Cardiac fibroblast (primary cell): ENCODE results near the gene FHDC1.
A peak's percentile ranks its signal among the peaks of the same experiment; 100 is the strongest.

Experiments
- DNase-seq, 2 donors: peaks; one replicate each; pipeline versions ENCODE4 v3.0.0 to v3.0.0-alpha.2; 2010; ENCODE audit warnings: low read depth in 2 of 2
- H3K4me3 ChIP-seq, 2 donors: replicated peaks in 1 of 2; 1 replicate in 1 of 2; 2 replicates in 1 of 2; pipeline ENCODE4 v1.5.1; 2011; ENCODE audit warnings: low read depth in 2 of 2, low read length in 2 of 2, mild to moderate bottlenecking in 2 of 2, moderate library complexity in 1 of 2
- TF ChIP-seq, protein P1 (sequence below): IDR thresholded peaks from one replicate; pipeline ENCODE4 v1.5.1; 2011; ENCODE audit warnings: low read depth, mild to moderate bottlenecking, low read length, inconsistent platforms

FHDC1 gene

DNA sequence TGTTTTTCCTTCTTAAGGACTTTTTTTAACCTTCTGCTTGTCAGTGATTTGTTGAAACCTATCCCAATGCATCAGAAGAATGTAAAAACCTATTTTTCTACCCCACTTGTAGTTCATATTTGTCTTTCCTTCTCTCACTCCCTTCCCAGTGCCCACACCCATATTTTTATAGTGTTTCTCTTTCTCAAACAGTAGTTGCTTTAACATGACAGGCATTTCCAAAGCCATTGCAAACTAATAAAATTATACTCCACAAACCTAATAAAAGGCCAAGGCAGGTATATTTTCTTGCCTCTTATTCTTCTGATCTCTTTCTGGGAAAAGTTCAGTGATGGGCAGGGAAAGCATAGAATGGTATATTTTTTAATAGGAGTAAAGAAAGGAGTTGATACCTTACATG lies 35.7 kb upstream of the FHDC1 start:
- TF ChIP-seq, protein P1, sequence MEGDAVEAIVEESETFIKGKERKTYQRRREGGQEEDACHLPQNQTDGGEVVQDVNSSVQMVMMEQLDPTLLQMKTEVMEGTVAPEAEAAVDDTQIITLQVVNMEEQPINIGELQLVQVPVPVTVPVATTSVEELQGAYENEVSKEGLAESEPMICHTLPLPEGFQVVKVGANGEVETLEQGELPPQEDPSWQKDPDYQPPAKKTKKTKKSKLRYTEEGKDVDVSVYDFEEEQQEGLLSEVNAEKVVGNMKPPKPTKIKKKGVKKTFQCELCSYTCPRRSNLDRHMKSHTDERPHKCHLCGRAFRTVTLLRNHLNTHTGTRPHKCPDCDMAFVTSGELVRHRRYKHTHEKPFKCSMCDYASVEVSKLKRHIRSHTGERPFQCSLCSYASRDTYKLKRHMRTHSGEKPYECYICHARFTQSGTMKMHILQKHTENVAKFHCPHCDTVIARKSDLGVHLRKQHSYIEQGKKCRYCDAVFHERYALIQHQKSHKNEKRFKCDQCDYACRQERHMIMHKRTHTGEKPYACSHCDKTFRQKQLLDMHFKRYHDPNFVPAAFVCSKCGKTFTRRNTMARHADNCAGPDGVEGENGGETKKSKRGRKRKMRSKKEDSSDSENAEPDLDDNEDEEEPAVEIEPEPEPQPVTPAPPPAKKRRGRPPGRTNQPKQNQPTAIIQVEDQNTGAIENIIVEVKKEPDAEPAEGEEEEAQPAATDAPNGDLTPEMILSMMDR: no peak
- no peak overlapping the region for H3K4me3 ChIP-seq
- DNase-seq: no peak

DNA sequence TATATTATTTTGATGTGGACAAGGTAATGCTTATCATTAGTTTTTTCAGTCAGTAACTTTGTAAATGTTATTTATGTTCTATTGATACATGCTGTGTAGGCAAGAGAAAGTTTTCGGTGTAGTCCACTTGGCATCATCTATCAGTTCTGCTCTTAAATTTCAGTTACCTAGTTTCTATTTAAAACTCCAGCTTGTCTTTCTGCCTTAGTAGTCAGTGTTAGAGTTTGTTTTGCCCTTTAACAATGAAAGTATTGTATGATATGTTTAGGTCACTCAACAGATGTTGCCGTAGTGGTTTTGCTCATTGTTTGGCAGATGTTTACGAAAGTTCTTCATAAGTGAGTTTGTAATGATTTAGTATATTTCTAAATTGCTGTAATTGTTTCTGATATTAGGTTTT lies 34.9 kb upstream of the FHDC1 start:
- H3K4me3 ChIP-seq: no peak overlapping the region
- TF ChIP-seq, protein P1: no peak
- peak; percentile 2 to 36 for DNase-seq

DNA sequence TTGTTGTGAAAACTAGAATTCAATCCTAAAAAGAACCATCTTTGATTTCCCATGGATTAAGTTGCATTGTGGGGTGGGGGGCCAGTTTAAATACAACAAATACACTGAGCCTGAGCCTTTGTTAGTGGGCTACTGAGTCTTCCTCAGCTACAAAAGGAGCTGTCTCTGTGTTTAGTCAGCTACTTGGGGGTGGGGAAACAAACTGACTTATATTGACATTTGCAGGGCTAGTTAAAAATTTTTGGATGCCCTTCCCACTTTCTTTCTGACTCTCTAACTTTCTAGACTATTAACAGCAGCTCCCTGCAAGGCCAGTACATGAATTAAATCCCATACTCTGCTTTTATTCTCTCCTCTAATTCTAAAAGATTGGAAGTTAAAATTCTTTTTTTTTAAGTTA lies 32.5 kb upstream of the FHDC1 start:
- TF ChIP-seq, protein P1: no peak
- H3K4me3 ChIP-seq: no peak overlapping the region

DNA sequence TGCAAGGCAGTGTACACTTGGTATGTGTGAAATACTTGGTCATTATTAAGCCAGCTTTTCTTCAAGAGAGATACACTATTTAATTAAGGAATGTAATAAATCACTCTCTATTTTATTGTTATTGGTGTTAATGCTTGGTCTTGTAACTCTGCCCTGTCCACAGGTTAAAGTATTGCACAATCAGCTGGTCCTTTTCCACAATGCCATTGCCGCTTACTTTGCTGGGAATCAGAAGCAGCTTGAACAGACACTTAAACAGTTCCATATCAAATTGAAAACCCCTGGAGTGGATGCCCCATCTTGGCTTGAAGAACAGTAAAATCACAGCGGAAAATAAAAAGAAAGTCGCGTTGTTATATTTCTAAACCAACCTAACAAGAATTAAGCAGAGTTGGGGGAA lies 26.2 kb upstream of the FHDC1 start:
- TF ChIP-seq, protein P1: no peak
- DNase-seq: no peak
- H3K4me3 ChIP-seq: no peak overlapping the region

More for the DNA sequence above, 32.5 kb upstream of the FHDC1 start:
- DNase-seq: no peak

DNA sequence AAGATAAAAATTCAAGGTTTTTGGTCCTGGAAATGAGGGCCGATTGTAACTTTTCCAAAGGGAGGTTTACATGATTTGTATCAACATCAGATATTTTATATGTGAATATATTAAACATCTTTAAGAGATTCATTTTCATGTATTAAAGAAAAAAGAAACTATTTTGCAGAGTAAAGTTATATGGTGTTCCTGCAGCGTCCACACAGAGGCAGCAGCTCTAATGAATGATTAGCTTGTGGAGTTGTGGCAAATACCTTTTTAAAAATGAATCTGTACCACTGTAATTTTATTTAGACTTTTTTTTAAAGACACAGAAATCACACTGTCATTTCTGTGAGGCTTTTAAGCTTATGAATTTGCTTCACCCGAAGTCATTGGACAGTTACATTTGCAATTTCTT lies 25.6 kb upstream of the FHDC1 start:
- TF ChIP-seq, protein P1: no peak
- no peak for DNase-seq
- no peak overlapping the region for H3K4me3 ChIP-seq

DNA sequence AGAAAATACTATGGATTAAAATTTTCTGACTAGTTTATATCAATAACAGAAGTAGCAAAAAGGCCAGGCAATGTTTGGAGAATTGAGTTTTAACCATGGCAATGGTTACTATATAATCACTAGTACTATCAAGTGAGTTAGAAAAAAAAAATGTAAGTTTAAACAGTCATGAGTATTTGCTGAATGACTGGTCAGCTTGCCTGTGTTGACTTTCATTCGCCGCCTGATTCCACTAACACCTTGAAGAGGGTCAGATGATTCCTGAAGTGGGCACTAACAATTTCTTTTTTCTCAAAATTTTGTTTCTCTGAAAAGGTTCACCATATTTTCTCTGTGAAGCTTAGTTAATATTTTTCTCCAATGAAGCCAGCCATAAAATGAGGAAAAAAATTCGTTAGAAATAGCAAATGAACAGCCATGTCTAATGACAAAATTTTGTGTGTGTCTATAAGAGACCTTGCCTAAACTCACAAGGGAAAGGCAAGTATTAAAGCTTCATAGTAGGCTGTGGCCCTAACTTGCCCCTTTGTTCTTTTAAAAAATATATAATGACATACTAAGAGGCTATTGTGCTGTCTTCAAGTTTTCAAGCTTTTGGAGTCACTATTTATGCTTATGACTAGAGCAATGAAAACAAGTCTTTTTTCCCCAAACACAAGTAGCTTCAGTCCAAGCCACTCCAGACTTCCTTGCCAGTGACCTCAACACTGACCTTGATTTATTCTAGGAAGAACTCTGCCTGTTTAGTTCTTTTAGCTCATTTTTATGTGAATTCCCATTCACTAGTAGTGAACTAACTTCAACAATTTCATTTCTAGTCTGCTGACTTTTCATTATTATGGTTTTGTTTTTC lies 18.4 kb upstream of the FHDC1 start:
- DNase-seq: no peak
- no peak overlapping the region for H3K4me3 ChIP-seq
- TF ChIP-seq, protein P1: no peak
